Vagina (tissue), 2 donors: ENCODE measurements around the gene ENTPD2. TPM values are rescaled to one million over a fixed set of nuclear protein-coding genes. Genes with fewer than 3 reads are reported as not detected.

Source experiments
- DNase-seq, 2 donors: peaks; one replicate each; pipeline ENCODE4 v3.0.0-alpha.2; 2017; ENCODE audit errors: extremely low spot score in 2 of 2
- H3K27ac ChIP-seq: fragments of 200-600 bp; sonication (generic); one replicate; pipeline ENCODE4 v1.5.1; 2019
- H3K27me3 ChIP-seq: fragments of 200-600 bp; sonication (generic); one replicate; pipeline ENCODE4 v1.5.1; 2019
- H3K36me3 ChIP-seq, 2 donors: fragments of 200-600 bp; sonication (generic); one replicate each; pipeline ENCODE4 v1.5.1; 2017 to 2019
- H3K4me1 ChIP-seq: fragments of 200-600 bp; sonication (generic); one replicate; pipeline ENCODE4 v1.5.1; 2019
- H3K4me3 ChIP-seq, 2 donors: fragments of 200-600 bp; sonication (generic); 1 replicate in 1 of 2; 2 replicates in 1 of 2; pipeline ENCODE4 v1.5.1; 2016 to 2019
- H3K9me3 ChIP-seq: fragments of 200-600 bp; sonication (generic); one replicate; pipeline ENCODE4 v1.5.1; 2019
- POLR2A ChIP-seq, 2 donors: fragments of 450-650 bp; IDR thresholded peaks; one replicate each; pipeline ENCODE4 v1.6.1; 2017; ENCODE audit warnings: antibody characterized with exemption in 2 of 2, mild to moderate bottlenecking in 2 of 2, moderate library complexity in 2 of 2
- POLR2AphosphoS5 ChIP-seq, 2 donors: sonication (generic); formaldehyde crosslinking; IDR thresholded peaks; one replicate each; pipeline ENCODE4 v1.9.0; 2017; ENCODE audit warnings: antibody characterized with exemption in 2 of 2, mild to moderate bottlenecking in 2 of 2, low read depth in 1 of 2; ENCODE audit not compliant: insufficient read depth in 1 of 2
- intact Hi-C: fragments of 100-400 bp; cut with DNase I; formaldehyde crosslinking; loops from one replicate; pipeline ENCODE4 v1.15.1; 2023
- total RNA-seq: library from RNA; depleted of rRNA; stranded (reverse); fragments of >200 nt; gene quantifications from one replicate; pipeline ENCODE4 v1.2.3, GENCODE V29; 2016
- TF ChIP-seq, protein P1 (sequence below), 3 experiments: fragments of 450-650 bp in 2 of 3; fragments of 200-600 bp in 1 of 3; sonication (generic) in 1 of 3; IDR thresholded peaks; one replicate each; pipeline ENCODE4 v1.5.1; 2017 to 2019; ENCODE audit warnings: antibody characterized with exemption in 3 of 3, mild to moderate bottlenecking in 2 of 3, moderate library complexity in 2 of 3

The ENTPD2 gene
- total RNA-seq, 1 donor from 2014 or later = 4.9 TPM

DNA sequence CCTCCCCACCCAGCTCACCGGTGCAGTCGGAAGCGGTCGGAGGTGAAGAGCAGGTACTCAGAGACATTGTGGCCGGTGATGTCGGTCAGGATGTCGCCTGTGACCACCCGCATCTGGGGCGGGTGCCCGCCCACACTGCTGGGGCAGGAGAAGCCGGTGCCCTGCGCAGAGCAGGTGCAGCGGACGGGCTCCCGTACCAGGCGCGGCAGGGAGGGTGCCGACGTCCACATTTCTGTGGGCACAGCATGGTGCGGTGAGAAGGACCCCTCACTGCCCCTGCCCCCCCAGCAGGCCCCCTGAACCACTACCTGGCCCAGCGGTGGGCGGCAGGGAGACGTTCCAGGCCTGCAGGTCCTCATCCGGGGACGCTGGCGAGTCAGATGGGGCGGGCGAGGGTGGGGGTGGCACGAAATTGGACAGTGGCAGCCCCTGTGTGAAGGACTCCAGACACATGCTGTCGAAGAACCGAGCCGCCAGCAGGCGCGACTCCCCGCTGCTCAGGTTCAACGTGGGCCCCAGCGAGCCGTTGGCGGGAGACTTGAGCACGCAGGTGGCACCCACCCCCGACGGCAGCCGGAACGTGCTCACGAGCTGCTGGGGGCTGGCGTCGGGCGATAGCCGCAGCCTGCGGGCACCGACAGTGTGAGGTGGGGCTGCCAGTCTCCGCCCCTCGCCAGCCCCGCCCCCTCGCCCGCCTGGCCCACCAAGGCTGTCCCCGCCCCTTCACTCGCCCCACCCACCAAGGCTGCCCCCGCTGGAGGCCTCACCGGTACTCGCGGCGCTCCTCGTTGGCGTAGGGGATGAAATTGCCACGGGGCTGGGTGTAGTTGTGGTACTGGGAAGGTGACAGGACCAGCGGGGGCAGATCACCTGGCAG, 40.9 kb downstream of the ENTPD2 start:
- no peak for DNase-seq
- Histone ChIP-seq H3K27me3 (no peaks in the 10 kb centered on the region), H3K4me3 (no peak overlapping the region), H3K9me3 (no peaks in the 10 kb centered on the region), H3K4me1 (no peaks in the 10 kb centered on the region), H3K36me3 (peaks cover 0 to 20% of the 10 kb centered on the region in 2 donors), H3K27ac (no peak overlapping the region)
- TF ChIP-seq, protein P1, sequence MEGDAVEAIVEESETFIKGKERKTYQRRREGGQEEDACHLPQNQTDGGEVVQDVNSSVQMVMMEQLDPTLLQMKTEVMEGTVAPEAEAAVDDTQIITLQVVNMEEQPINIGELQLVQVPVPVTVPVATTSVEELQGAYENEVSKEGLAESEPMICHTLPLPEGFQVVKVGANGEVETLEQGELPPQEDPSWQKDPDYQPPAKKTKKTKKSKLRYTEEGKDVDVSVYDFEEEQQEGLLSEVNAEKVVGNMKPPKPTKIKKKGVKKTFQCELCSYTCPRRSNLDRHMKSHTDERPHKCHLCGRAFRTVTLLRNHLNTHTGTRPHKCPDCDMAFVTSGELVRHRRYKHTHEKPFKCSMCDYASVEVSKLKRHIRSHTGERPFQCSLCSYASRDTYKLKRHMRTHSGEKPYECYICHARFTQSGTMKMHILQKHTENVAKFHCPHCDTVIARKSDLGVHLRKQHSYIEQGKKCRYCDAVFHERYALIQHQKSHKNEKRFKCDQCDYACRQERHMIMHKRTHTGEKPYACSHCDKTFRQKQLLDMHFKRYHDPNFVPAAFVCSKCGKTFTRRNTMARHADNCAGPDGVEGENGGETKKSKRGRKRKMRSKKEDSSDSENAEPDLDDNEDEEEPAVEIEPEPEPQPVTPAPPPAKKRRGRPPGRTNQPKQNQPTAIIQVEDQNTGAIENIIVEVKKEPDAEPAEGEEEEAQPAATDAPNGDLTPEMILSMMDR (IDR thresholded peaks at IDR 0.05) = no peak
- TF ChIP-seq POLR2A (IDR thresholded peaks at IDR 0.05) = no peak
- TF ChIP-seq POLR2AphosphoS5 (IDR thresholded peaks at IDR 0.05; ENCODE audit: insufficient read depth in 1 of 2, low read depth in 1 of 2) = no peak
- intact Hi-C loops = no loop called here

DNA sequence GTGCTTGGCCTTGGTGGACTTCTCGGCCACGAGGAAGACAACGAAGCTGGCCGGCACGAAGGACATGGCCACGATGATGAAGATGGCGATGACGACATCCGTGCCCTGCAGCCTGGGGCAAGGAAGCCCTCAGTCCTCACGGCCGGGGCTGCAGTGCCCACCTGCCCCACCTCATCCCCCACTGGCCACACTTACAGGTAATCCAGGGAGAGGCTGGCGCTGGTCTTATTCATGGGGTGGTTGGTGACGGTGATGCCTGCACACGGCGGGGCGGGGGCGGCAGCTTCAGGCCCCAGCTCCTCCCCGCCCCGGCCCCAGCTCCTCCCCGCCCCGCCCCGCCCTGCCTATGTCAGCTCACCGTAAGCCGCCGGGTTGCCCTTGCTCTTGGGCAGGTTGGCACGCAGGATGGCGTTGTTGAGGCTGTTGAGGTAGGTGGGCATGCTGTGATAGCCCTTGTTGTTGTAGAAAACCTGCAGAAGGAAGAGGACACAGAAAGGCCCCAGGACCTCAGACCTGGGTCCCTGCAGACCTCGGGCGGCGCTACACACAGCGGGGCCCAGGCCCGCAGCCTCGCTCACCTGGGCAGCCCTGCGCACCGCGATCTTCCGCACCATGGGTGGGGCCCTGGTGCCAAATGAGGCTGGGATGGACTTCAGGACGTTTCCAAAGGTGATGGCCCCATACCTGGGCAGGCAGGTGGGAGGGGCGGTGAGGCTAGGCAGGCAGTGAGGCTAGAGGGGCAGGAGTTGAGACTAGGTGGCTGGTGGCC, 41.8 kb downstream of the ENTPD2 start:
- peaks cover 0 to 15% of the 10 kb centered on the region in 2 donors for H3K36me3 ChIP-seq
- intact Hi-C loops = no loop called here

DNA sequence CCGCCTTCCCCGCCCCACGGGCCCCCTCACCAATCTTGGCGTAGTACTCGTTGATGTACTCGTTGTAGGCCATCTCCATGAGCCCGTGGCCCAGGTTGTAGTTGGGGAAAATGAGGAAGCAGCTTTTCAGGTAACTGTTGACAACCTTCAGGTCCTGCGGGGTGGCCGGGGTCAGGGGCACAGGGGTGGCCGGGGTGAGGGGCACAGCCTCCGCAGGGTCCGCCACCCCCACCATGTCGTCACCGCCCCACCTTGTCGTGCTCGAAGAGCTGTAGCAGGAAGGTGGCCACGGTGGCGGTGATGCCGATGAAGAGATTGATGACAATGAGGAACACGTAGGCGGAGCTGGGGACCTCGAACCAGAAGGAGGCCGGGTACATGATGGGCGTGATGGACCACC, 42.7 kb downstream of the ENTPD2 start:
- H3K27me3 ChIP-seq = no peaks in the 10 kb centered on the region
- H3K36me3 ChIP-seq = peaks cover 0 to 5% of the 10 kb centered on the region in 2 donors
- no peak for DNase-seq
- no peak overlapping the region for H3K27ac ChIP-seq
- H3K4me1 ChIP-seq = no peaks in the 10 kb centered on the region
- H3K4me3 ChIP-seq = no peak overlapping the region
- TF ChIP-seq POLR2AphosphoS5 (IDR thresholded peaks at IDR 0.05; ENCODE audit: insufficient read depth in 1 of 2, low read depth in 1 of 2) (no peak), POLR2A (IDR thresholded peaks at IDR 0.05) (no peak)
- intact Hi-C loops = no loop called here
- no peaks in the 10 kb centered on the region for H3K9me3 ChIP-seq

More for the DNA sequence above, 41.8 kb downstream of the ENTPD2 start:
- no peak for DNase-seq
- Histone ChIP-seq H3K27me3 (no peaks in the 10 kb centered on the region), H3K9me3 (no peaks in the 10 kb centered on the region), H3K4me3 (no peak overlapping the region), H3K4me1 (no peaks in the 10 kb centered on the region), H3K27ac (no peak overlapping the region)
- TF ChIP-seq POLR2AphosphoS5 (IDR thresholded peaks at IDR 0.05; ENCODE audit: insufficient read depth in 1 of 2, low read depth in 1 of 2) (no peak), POLR2A (IDR thresholded peaks at IDR 0.05) (no peak)

DNA sequence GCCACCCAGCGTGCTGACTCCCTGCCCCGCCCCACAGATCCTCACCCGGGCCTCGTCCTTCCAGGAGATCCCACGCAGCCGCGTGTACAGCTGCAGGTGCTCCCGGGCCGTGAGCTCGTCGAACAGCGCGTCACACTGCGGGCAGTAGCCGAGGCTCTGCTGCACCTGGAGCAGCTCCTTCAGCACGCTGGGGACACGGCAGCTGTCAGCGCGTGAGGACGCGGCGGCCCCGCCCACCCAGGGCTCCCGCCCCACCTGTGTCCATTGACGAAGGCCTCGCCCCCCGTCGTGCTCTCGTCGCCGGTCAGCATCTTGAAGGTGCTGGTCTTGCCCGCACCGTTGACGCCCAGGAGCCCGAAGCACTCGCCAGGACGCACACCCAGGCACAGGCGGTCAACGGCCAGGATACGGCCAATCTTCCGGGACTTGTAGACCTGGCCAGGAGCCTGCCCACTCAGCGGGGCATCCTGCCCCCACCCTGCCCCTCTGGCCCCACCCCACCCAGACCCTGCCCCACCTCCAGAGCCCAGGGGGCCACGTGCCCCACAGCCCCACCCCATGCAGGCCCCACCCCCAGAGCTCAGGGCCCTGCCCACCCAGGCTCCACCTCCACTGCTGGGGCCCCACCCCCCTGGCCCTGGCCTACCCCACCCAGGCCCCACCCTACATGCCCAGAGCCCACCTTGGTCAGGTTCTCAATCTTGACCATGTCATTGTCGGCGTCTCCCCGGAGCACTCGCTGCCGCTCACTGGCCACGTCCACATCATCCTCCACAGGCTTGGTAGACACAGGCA, 43.7 kb downstream of the ENTPD2 start:
- no peak for DNase-seq
- no peaks in the 10 kb centered on the region for H3K9me3 ChIP-seq
- TF ChIP-seq, protein P1 (IDR thresholded peaks at IDR 0.05) = no peak
- no peaks in the 10 kb centered on the region for H3K4me1 ChIP-seq
- H3K4me3 ChIP-seq = no peak overlapping the region
- H3K27me3 ChIP-seq = no peaks in the 10 kb centered on the region
- H3K27ac ChIP-seq = no peak overlapping the region
- intact Hi-C loops = no loop called here
- no peaks in the 10 kb centered on the region for H3K36me3 ChIP-seq

DNA sequence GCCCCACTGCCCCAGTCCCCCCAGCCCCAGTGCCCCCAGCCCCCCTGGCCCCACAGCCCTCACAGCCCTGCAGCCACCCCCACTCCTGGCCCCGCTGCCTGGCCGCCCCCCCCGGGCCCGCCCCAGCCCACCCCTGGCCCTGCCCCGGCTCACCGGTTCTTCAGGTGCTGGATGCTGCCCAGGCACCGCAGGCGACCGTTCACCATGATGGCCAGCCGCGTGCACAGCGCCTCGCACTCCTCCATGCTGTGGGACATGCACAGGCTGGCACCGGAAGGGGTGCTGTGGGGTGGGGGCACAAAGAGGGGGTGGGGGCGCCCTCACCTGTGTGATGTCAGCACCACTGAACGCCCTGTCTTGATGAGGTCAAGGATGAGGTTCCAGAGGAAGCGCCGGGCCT, 44.6 kb downstream of the ENTPD2 start:
- DNase-seq = no peak
- intact Hi-C loops = no loop called here
- no peak overlapping the region for H3K4me3 ChIP-seq
- H3K4me1 ChIP-seq = no peaks in the 10 kb centered on the region
- no peaks in the 10 kb centered on the region for H3K9me3 ChIP-seq
- no peak overlapping the region for H3K27ac ChIP-seq
- TF ChIP-seq, protein P1 (IDR thresholded peaks at IDR 0.05) = no peak
- TF ChIP-seq POLR2A (IDR thresholded peaks at IDR 0.05) = no peak
- TF ChIP-seq POLR2AphosphoS5 (IDR thresholded peaks at IDR 0.05; ENCODE audit: insufficient read depth in 1 of 2, low read depth in 1 of 2) = no peak
- H3K27me3 ChIP-seq = no peaks in the 10 kb centered on the region
- no peaks in the 10 kb centered on the region for H3K36me3 ChIP-seq
